HG03135 (cell line): ENCODE measurements around the gene ZNF711.
"Not testable (repeated sequence)": the region's sequence is repeated elsewhere in the genome, so short reads cannot be mapped to it uniquely, and the experiment has no call there.

ENCODE experiments used
- ATAC-seq: cut with Tn5 transposase; IDR thresholded peaks from one replicate; pipeline ENCODE4 v1.9.1; 2021; ENCODE audit warnings: mild to moderate bottlenecking, moderate library complexity; ENCODE audit not compliant: unreplicated experiment

ZNF711 gene

GRCh38 chrX:85243761-85244449 is at the start of gene ZNF711, which contains the start of gene SATL1:
ZNF711 (plus strand) TSS chrX:85243991; CDS start chrX:85247573, 3,582 bp downstream.
SATL1 (minus strand) TSS chrX:85243779; CDS start chrX:85108968, 134,811 bp downstream.
- ATAC-seq: no peak

GRCh38 chrX:85196319-85196718 is 47.5 kb upstream of the ZNF711 start:
- ATAC-seq: no peak

- no peak for ATAC-seq
Measured at GRCh38 chrX:85203461-85203970, 40.3 kb upstream of the ZNF711 start.

GRCh38 chrX:85213792-85214530 is 29.8 kb upstream of the ZNF711 start:
- no peak for ATAC-seq

- no peak for ATAC-seq
Measured at GRCh38 chrX:85215946-85216345, 27.8 kb upstream of the ZNF711 start.

- ATAC-seq: no peak
Measured at GRCh38 chrX:85221361-85221760, 22.4 kb upstream of the ZNF711 start.

- ATAC-seq: no peak
Measured at GRCh38 chrX:85223359-85223758, 20.4 kb upstream of the ZNF711 start.

- no peak for ATAC-seq
Measured at GRCh38 chrX:85243155-85243554, 636 bp upstream of the ZNF711 start.

- no peak for ATAC-seq
Measured at GRCh38 chrX:85244450-85245211, 840 bp downstream of the ZNF711 start.

GRCh38 chrX:85285286-85285685 is 41.5 kb downstream of the ZNF711 start:
- not testable (repeated sequence) for ATAC-seq

- ATAC-seq: no peak
Measured at GRCh38 chrX:85288992-85289723, 45.4 kb downstream of the ZNF711 start.

- no peak for ATAC-seq
Measured at GRCh38 chrX:85303544-85303943, 59.8 kb downstream of the ZNF711 start.

GRCh38 chrX:85309717-85310116 is 65.9 kb downstream of the ZNF711 start:
- ATAC-seq: no peak

GRCh38 chrX:85311348-85311747 is 67.6 kb downstream of the ZNF711 start:
- not testable (repeated sequence) for ATAC-seq
